Stimulated activated memory B cell treated with anti-CD40 and anti-IgM and Interleukin-4, amounts not matched to agents 10 μg/mL and 1 μg/mL and 100 μg/mL, for 72 hours (primary cell): ENCODE measurements around the gene GNS.
"Not testable (repeated sequence)": the region's sequence is repeated elsewhere in the genome, so short reads cannot be mapped to it uniquely, and the experiment has no call there.

ENCODE experiments used
- ATAC-seq: fragments of 150-1000 bp; cut with Tn5 transposase; 2 replicates; pipeline ENCODE4 v1.10.0; 2021
- H3K27ac Mint-ChIP-seq: one replicate; pipeline ENCODE4 v1.8.0; 2022; ENCODE audit warnings: mild to moderate bottlenecking, mixed read lengths
- H3K27me3 Mint-ChIP-seq: one replicate; pipeline ENCODE4 v1.8.0; 2022; ENCODE audit warnings: mixed read lengths
- H3K36me3 Mint-ChIP-seq: one replicate; pipeline ENCODE4 v1.8.0; 2022; ENCODE audit warnings: mixed read lengths
- H3K4me1 Mint-ChIP-seq: one replicate; pipeline ENCODE4 v1.8.0; 2022; ENCODE audit warnings: mixed read lengths
- H3K4me3 Mint-ChIP-seq: one replicate; pipeline ENCODE4 v1.8.0; 2022; ENCODE audit warnings: mild to moderate bottlenecking, moderate library complexity, mixed read lengths
- H3K9me3 Mint-ChIP-seq: one replicate; pipeline ENCODE4 v1.8.0; 2022; ENCODE audit warnings: mixed read lengths

The GNS gene

GRCh38 chr12:64701283-64701682 lies 57.9 kb downstream of the GNS start:
- H3K4me3 Mint-ChIP-seq: no peak overlapping the region
- peak overlapping the region; percentile 73 for H3K27ac Mint-ChIP-seq
- H3K36me3 Mint-ChIP-seq: peaks cover 44% of the 10 kb centered on the region
- H3K4me1 Mint-ChIP-seq: peaks cover 28% of the 10 kb centered on the region
- H3K27me3 Mint-ChIP-seq: no peaks in the 10 kb centered on the region
- no peak for ATAC-seq
- no peaks in the 10 kb centered on the region for H3K9me3 Mint-ChIP-seq

- Mint-ChIP-seq H3K27ac (peak overlapping the region; percentile 73), H3K4me3 (no peak overlapping the region)
- ATAC-seq: no peak
These were observed 58.7 kb downstream of the GNS start for GRCh38 chr12:64700532-64700931.

GRCh38 chr12:64699504-64700115 lies 59.6 kb downstream of the GNS start:
- Mint-ChIP-seq H3K4me3 (no peak overlapping the region), H3K27ac (peak overlapping the region; percentile 73), H3K9me3 (no peaks in the 10 kb centered on the region), H3K36me3 (peaks cover 44% of the 10 kb centered on the region), H3K27me3 (no peaks in the 10 kb centered on the region), H3K4me1 (peaks cover 40% of the 10 kb centered on the region)
- ATAC-seq: no peak

More at GRCh38 chr12:64700532-64700931, 58.7 kb downstream of the GNS start:
- Mint-ChIP-seq H3K4me1 (peaks cover 34% of the 10 kb centered on the region), H3K36me3 (peaks cover 42% of the 10 kb centered on the region), H3K27me3 (no peaks in the 10 kb centered on the region), H3K9me3 (no peaks in the 10 kb centered on the region)

GRCh38 chr12:64696080-64696741 lies 63.0 kb downstream of the GNS start:
- Mint-ChIP-seq H3K27ac (peak overlapping the region; percentile 34), H3K4me3 (no peak overlapping the region), H3K9me3 (no peaks in the 10 kb centered on the region), H3K4me1 (peaks cover 56% of the 10 kb centered on the region), H3K36me3 (peaks cover 66% of the 10 kb centered on the region), H3K27me3 (no peaks in the 10 kb centered on the region)
- ATAC-seq: no peak

GRCh38 chr12:64695550-64695949 lies 63.7 kb downstream of the GNS start:
- no peak for ATAC-seq
- Mint-ChIP-seq H3K4me1 (peaks cover 51% of the 10 kb centered on the region), H3K9me3 (no peaks in the 10 kb centered on the region), H3K36me3 (peaks cover 61% of the 10 kb centered on the region), H3K27me3 (no peaks in the 10 kb centered on the region), H3K4me3 (no peak overlapping the region), H3K27ac (peak overlapping the region; percentile 34)

GRCh38 chr12:64694130-64695040 lies 64.8 kb downstream of the GNS start:
- Mint-ChIP-seq H3K36me3 (peaks cover 52% of the 10 kb centered on the region), H3K27ac (peak overlapping the region; percentile 34), H3K9me3 (no peaks in the 10 kb centered on the region), H3K27me3 (no peaks in the 10 kb centered on the region), H3K4me1 (peaks cover 48% of the 10 kb centered on the region), H3K4me3 (no peak overlapping the region)
- no peak for ATAC-seq

GRCh38 chr12:64691795-64692583 lies 67.2 kb downstream of the GNS start:
- Mint-ChIP-seq H3K27me3 (no peaks in the 10 kb centered on the region), H3K4me1 (peaks cover 38% of the 10 kb centered on the region), H3K4me3 (no peak overlapping the region), H3K27ac (peak overlapping the region; percentile 63), H3K9me3 (no peaks in the 10 kb centered on the region), H3K36me3 (peaks cover 59% of the 10 kb centered on the region)
- no peak for ATAC-seq

- peak overlapping the region; percentile 63 for H3K27ac Mint-ChIP-seq
- peaks cover 32% of the 10 kb centered on the region for H3K4me1 Mint-ChIP-seq
- no peaks in the 10 kb centered on the region for H3K9me3 Mint-ChIP-seq
- no peak for ATAC-seq
- peaks cover 60% of the 10 kb centered on the region for H3K36me3 Mint-ChIP-seq
- no peak overlapping the region for H3K4me3 Mint-ChIP-seq
- H3K27me3 Mint-ChIP-seq: no peaks in the 10 kb centered on the region
These were observed 67.9 kb downstream of the GNS start for GRCh38 chr12:64691227-64691794.

GRCh38 chr12:64690236-64690635 lies 69.0 kb downstream of the GNS start:
- peaks cover 23% of the 10 kb centered on the region for H3K4me1 Mint-ChIP-seq
- not testable (repeated sequence) for H3K4me3 Mint-ChIP-seq, H3K9me3 Mint-ChIP-seq, ATAC-seq, H3K27ac Mint-ChIP-seq, H3K27me3 Mint-ChIP-seq
- H3K36me3 Mint-ChIP-seq: peaks cover 67% of the 10 kb centered on the region

- peaks cover 18% of the 10 kb centered on the region for H3K4me1 Mint-ChIP-seq
- H3K9me3 Mint-ChIP-seq: no peaks in the 10 kb centered on the region
- peaks cover 67% of the 10 kb centered on the region for H3K36me3 Mint-ChIP-seq
- H3K4me3 Mint-ChIP-seq: no peak overlapping the region
- H3K27ac Mint-ChIP-seq: no peak overlapping the region
- H3K27me3 Mint-ChIP-seq: no peaks in the 10 kb centered on the region
- ATAC-seq: no peak
These were observed 70.5 kb downstream of the GNS start for GRCh38 chr12:64688715-64689114.

GRCh38 chr12:64688219-64688618 lies 71.0 kb downstream of the GNS start:
- ATAC-seq: no peak
- no peaks in the 10 kb centered on the region for H3K27me3 Mint-ChIP-seq
- no peak overlapping the region for H3K4me3 Mint-ChIP-seq
- peaks cover 22% of the 10 kb centered on the region for H3K4me1 Mint-ChIP-seq
- H3K27ac Mint-ChIP-seq: peak overlapping the region; percentile 30
- no peaks in the 10 kb centered on the region for H3K9me3 Mint-ChIP-seq
- peaks cover 67% of the 10 kb centered on the region for H3K36me3 Mint-ChIP-seq

GRCh38 chr12:64687816-64688215 lies 71.4 kb downstream of the GNS start:
- Mint-ChIP-seq H3K27ac (peak overlapping the region; percentile 30), H3K4me3 (no peak overlapping the region), H3K36me3 (peaks cover 65% of the 10 kb centered on the region), H3K9me3 (no peaks in the 10 kb centered on the region), H3K27me3 (no peaks in the 10 kb centered on the region), H3K4me1 (peaks cover 26% of the 10 kb centered on the region)
- ATAC-seq: no peak

- H3K27ac Mint-ChIP-seq: no peak overlapping the region
- ATAC-seq: no peak
- peaks cover 54% of the 10 kb centered on the region for H3K36me3 Mint-ChIP-seq
- no peaks in the 10 kb centered on the region for H3K27me3 Mint-ChIP-seq
- H3K9me3 Mint-ChIP-seq: no peaks in the 10 kb centered on the region
- peaks cover 28% of the 10 kb centered on the region for H3K4me1 Mint-ChIP-seq
- no peak overlapping the region for H3K4me3 Mint-ChIP-seq
These were observed 73.6 kb downstream of the GNS start for GRCh38 chr12:64685605-64686004.

- Mint-ChIP-seq H3K27ac (no peak overlapping the region), H3K4me3 (no peak overlapping the region), H3K36me3 (peaks cover 54% of the 10 kb centered on the region), H3K4me1 (peaks cover 34% of the 10 kb centered on the region), H3K27me3 (no peaks in the 10 kb centered on the region), H3K9me3 (no peaks in the 10 kb centered on the region)
- ATAC-seq: no peak
These were observed 74.2 kb downstream of the GNS start for GRCh38 chr12:64685050-64685449.
